ENCODE data around the gene CDH13.

CDH13 gene

DNA sequence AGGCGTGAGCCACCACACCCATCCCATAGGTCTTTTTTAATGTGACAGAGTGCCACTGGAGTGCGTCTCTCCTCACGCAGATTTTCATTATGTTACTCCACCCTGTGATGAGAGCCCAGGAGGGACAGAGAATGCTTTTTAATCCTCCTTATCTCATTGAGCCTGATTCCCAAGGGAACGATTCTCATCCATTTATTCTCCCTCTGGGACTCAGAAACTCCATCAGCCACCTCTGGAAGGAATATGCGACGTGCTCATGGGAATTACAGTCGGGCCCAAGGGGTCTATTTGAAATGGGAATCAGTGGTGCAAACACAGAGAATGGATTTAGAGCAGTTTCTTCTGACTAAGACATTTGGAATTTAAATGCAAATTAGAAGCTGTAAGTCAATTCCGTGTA, 1025.1 kb downstream of the CDH13 start (continued):
- TF ChIP-seq, protein P1, sequence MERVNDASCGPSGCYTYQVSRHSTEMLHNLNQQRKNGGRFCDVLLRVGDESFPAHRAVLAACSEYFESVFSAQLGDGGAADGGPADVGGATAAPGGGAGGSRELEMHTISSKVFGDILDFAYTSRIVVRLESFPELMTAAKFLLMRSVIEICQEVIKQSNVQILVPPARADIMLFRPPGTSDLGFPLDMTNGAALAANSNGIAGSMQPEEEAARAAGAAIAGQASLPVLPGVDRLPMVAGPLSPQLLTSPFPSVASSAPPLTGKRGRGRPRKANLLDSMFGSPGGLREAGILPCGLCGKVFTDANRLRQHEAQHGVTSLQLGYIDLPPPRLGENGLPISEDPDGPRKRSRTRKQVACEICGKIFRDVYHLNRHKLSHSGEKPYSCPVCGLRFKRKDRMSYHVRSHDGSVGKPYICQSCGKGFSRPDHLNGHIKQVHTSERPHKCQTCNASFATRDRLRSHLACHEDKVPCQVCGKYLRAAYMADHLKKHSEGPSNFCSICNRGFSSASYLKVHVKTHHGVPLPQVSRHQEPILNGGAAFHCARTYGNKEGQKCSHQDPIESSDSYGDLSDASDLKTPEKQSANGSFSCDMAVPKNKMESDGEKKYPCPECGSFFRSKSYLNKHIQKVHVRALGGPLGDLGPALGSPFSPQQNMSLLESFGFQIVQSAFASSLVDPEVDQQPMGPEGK (CRISPR knock-in tag; IDR thresholded peaks at IDR 0.05; ENCODE audit: borderline replicate concordance), result no peak
- TF ChIP-seq ISL1 (CRISPR knock-in tag; IDR thresholded peaks at IDR 0.05), result no peak
- TF ChIP-seq GLIS3 (CRISPR knock-in tag; IDR thresholded peaks at IDR 0.05), result no peak
- TF ChIP-seq ZNF565 (CRISPR knock-in tag; conservative IDR thresholded peaks at IDR 0.05; ENCODE audit: low read depth), result no peak
- TF ChIP-seq TCF4 (CRISPR knock-in tag; IDR thresholded peaks at IDR 0.05; ENCODE audit: borderline replicate concordance), result no peak
- TF ChIP-seq SNAI2 (CRISPR knock-in tag; IDR thresholded peaks at IDR 0.05), result no peak
- TF ChIP-seq TOX (CRISPR knock-in tag; IDR thresholded peaks at IDR 0.05; ENCODE audit: borderline replicate concordance), result no peak

DNA sequence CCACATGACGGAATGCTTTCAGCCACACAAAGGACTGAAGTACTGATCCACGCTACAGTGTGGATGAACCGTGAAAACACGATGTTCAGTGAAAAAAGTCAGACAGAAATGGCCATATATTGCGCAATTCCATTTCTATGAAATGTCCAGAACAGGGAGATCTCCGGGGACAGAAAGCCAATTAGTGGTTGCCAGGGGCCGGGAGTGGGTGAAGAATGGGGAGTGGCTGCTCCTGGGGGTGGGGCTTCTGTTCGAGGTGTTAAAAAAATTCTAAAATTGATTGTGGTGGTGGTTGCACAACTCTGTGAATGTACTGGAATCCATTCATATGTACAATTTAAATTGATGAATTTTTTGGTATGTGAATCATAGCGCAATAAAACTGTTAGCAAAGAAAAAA, 1026.2 kb downstream of the CDH13 start:
- TF ChIP-seq ESRRG (CRISPR knock-in tag; IDR thresholded peaks at IDR 0.05), result no peak
- no peak for TF ChIP-seq ARNTL (CRISPR knock-in tag; IDR thresholded peaks at IDR 0.05; ENCODE audit: borderline replicate concordance, low read depth)
- TF ChIP-seq CSDC2 (CRISPR knock-in tag; IDR thresholded peaks at IDR 0.05), result no peak
- TF ChIP-seq, protein P2, sequence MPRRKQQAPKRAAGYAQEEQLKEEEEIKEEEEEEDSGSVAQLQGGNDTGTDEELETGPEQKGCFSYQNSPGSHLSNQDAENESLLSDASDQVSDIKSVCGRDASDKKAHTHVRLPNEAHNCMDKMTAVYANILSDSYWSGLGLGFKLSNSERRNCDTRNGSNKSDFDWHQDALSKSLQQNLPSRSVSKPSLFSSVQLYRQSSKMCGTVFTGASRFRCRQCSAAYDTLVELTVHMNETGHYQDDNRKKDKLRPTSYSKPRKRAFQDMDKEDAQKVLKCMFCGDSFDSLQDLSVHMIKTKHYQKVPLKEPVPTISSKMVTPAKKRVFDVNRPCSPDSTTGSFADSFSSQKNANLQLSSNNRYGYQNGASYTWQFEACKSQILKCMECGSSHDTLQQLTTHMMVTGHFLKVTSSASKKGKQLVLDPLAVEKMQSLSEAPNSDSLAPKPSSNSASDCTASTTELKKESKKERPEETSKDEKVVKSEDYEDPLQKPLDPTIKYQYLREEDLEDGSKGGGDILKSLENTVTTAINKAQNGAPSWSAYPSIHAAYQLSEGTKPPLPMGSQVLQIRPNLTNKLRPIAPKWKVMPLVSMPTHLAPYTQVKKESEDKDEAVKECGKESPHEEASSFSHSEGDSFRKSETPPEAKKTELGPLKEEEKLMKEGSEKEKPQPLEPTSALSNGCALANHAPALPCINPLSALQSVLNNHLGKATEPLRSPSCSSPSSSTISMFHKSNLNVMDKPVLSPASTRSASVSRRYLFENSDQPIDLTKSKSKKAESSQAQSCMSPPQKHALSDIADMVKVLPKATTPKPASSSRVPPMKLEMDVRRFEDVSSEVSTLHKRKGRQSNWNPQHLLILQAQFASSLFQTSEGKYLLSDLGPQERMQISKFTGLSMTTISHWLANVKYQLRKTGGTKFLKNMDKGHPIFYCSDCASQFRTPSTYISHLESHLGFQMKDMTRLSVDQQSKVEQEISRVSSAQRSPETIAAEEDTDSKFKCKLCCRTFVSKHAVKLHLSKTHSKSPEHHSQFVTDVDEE (CRISPR knock-in tag; IDR thresholded peaks at IDR 0.05), result no peak
- TF ChIP-seq, protein P3, sequence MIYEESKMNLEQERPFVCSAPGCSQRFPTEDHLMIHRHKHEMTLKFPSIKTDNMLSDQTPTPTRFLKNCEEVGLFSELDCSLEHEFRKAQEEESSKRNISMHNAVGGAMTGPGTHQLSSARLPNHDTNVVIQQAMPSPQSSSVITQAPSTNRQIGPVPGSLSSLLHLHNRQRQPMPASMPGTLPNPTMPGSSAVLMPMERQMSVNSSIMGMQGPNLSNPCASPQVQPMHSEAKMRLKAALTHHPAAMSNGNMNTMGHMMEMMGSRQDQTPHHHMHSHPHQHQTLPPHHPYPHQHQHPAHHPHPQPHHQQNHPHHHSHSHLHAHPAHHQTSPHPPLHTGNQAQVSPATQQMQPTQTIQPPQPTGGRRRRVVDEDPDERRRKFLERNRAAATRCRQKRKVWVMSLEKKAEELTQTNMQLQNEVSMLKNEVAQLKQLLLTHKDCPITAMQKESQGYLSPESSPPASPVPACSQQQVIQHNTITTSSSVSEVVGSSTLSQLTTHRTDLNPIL (CRISPR knock-in tag; IDR thresholded peaks at IDR 0.05; ENCODE audit: low read depth), result no peak
- TF ChIP-seq, protein P1 (CRISPR knock-in tag; IDR thresholded peaks at IDR 0.05; ENCODE audit: borderline replicate concordance), result no peak
- no peak for TF ChIP-seq TOX (CRISPR knock-in tag; IDR thresholded peaks at IDR 0.05; ENCODE audit: borderline replicate concordance)
- no peak for TF ChIP-seq OSR1 (CRISPR knock-in tag; IDR thresholded peaks at IDR 0.05)
- no peak for TF ChIP-seq ZNF8 (CRISPR knock-in tag; IDR thresholded peaks at IDR 0.05)
- TF ChIP-seq RARB (CRISPR knock-in tag; IDR thresholded peaks at IDR 0.05), result no peak
- TF ChIP-seq, protein P4, sequence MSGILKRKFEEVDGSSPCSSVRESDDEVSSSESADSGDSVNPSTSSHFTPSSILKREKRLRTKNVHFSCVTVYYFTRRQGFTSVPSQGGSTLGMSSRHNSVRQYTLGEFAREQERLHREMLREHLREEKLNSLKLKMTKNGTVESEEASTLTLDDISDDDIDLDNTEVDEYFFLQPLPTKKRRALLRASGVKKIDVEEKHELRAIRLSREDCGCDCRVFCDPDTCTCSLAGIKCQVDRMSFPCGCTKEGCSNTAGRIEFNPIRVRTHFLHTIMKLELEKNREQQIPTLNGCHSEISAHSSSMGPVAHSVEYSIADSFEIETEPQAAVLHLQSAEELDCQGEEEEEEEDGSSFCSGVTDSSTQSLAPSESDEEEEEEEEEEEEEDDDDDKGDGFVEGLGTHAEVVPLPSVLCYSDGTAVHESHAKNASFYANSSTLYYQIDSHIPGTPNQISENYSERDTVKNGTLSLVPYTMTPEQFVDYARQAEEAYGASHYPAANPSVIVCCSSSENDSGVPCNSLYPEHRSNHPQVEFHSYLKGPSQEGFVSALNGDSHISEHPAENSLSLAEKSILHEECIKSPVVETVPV (CRISPR knock-in tag; IDR thresholded peaks at IDR 0.05), result no peak
- TF ChIP-seq, protein P5, sequence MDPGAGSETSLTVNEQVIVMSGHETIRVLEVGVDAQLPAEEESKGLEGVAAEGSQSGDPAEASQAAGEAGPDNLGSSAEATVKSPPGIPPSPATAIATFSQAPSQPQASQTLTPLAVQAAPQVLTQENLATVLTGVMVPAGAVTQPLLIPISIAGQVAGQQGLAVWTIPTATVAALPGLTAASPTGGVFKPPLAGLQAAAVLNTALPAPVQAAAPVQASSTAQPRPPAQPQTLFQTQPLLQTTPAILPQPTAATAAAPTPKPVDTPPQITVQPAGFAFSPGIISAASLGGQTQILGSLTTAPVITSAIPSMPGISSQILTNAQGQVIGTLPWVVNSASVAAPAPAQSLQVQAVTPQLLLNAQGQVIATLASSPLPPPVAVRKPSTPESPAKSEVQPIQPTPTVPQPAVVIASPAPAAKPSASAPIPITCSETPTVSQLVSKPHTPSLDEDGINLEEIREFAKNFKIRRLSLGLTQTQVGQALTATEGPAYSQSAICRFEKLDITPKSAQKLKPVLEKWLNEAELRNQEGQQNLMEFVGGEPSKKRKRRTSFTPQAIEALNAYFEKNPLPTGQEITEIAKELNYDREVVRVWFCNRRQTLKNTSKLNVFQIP (CRISPR knock-in tag; IDR thresholded peaks at IDR 0.05; ENCODE audit: borderline replicate concordance, low read depth), result no peak
- no peak for TF ChIP-seq PPARA (CRISPR knock-in tag; IDR thresholded peaks at IDR 0.05; ENCODE audit: borderline replicate concordance)
- no peak for TF ChIP-seq ZNF565 (CRISPR knock-in tag; conservative IDR thresholded peaks at IDR 0.05; ENCODE audit: low read depth)
- TF ChIP-seq TCF4 (CRISPR knock-in tag; IDR thresholded peaks at IDR 0.05; ENCODE audit: borderline replicate concordance), result no peak
- TF ChIP-seq ZNF70 (CRISPR knock-in tag; IDR thresholded peaks at IDR 0.05), result no peak
- TF ChIP-seq ZC3H10 (CRISPR knock-in tag; IDR thresholded peaks at IDR 0.05), result no peak
- TF ChIP-seq SNAI2 (CRISPR knock-in tag; IDR thresholded peaks at IDR 0.05), result no peak
- no peak for TF ChIP-seq ZFP30 (CRISPR knock-in tag; IDR thresholded peaks at IDR 0.05)
- no peak for TF ChIP-seq ZFP3 (CRISPR knock-in tag; IDR thresholded peaks at IDR 0.05)
- ATAC-seq, result no peak

Measured in SK-N-SH treated with all-trans-retinoic acid at 6 μM for 48 hours (cell line).